Fibroblast of peridontal ligament (primary cell): ENCODE measurements around the gene WNK2.
"Not testable (repeated sequence)": the region's sequence is repeated elsewhere in the genome, so short reads cannot be mapped to it uniquely, and the experiment has no call there.

Experiments
- DNase-seq: peaks from one replicate; pipeline ENCODE4 v3.0.0-alpha.2; 2010; ENCODE audit errors: extremely low read depth

WNK2 gene

DNA sequence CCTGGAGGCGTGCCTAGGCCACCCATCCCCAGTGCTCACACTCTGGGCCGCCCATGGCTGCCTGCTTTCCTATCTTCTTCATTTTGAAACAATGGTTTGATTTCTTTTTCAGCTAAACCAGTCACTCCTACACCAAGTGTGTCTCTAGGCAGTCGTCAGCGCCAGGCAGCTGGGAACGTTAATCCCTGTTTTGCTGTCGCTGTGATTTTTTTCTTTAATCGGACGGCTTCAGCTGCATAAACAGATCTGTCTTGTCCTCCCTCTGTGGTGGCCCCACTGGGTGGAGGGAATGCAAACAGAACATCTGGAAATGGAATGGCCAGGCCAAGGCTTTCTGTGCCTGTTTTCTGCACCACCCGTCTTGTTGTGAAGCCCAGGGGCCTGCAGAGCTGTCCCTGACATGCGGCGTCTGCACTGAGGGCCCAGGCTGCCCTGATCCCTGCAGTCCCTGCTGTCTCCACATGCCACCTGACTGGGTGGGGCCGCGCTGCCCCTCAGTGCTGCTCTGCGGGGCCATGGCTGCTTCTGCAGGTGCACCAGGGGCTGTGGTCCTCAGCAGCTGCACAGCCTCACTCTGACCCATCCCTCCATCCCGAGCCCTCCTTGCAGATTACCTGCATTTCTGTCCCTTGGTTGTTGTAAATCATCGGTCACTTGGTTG, 51.5 kb downstream of the WNK2 start:
- no peak for DNase-seq

DNA sequence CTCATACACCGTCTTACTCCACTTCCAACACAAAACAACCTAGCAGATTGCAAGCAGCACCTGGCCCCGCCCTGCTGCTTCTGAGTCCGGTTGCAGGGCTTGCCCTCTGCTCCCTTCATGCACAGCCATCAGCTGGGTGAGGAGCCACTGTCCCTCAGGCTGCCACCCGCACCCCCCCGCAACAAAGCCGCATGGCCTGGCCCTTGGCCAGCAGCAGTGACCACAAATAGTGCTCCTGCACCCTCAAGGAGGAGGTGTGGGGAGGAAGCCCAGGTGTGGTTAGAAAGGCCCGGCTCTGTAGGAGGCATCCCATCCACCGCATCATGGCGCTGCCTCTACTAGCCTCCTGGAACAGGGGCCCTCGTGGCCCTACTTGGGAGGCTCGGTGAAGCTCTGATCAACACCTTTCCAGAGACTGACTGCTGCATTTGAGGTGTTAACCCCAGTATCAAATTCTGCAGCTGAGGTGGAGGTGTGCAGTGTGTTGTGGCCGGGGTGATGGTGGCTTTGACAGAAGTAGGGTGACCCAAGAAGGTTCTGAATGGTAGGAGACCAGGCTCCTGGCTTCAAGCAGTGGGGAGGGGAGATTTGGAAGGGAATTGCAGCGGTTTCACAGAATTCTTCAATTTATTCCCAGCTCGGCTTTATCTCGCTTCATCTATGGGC, 52.7 kb downstream of the WNK2 start:
- DNase-seq, result no peak

- no peak for DNase-seq
Measured at GRCh38 chr9:93237540-93237939, 53.6 kb downstream of the WNK2 start.

DNA sequence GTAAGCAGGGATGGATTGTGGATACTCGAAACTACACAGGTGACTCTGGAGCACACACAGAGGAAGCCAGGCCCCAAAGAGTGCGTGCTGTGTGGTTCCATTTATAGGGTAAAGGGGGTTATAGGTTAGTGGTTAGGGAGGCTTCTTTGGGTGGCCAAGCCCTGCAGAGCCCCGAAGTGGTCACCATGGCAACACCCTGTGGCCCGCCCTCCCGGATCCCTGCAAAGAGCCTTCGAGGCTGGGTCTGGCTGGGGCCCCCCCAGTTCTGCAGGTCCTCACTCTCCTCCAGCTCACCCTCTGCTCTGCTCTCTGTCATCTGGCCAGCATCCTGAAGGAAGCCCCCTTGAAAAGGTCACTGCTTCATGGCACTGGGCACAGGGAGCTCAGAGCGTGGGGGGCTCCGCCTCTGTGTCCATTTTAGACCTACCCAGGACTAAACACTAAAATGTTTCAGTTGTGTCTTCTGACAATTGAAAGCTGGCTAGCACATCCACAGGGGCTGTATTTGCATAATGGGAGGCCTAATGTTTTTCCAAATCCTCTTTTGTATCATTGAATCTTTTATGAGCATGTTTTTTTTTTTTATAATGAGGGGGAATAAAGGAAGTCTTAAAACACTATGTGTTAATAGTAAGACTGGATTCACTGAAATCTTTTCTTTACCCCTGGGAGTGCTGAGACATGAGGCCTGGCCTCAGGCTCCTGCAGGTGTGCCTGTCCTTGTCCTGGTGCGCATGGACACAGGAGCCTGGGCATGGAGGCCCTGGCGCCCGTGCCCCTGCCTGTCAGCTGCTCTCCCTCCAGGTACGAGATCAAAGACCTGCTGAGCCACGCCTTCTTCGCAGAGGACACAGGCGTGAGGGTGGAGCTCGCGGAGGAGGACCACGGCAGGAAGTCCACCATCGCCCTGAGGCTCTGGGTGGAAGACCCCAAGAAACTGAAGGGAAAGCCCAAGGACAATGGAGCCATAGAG, 55.3 kb downstream of the WNK2 start:
- no peak for DNase-seq

- no peak for DNase-seq
Measured at GRCh38 chr9:93240891-93241334, 57.0 kb downstream of the WNK2 start.

- no peak for DNase-seq
Measured at GRCh38 chr9:93243112-93243511, 59.2 kb downstream of the WNK2 start.

DNA sequence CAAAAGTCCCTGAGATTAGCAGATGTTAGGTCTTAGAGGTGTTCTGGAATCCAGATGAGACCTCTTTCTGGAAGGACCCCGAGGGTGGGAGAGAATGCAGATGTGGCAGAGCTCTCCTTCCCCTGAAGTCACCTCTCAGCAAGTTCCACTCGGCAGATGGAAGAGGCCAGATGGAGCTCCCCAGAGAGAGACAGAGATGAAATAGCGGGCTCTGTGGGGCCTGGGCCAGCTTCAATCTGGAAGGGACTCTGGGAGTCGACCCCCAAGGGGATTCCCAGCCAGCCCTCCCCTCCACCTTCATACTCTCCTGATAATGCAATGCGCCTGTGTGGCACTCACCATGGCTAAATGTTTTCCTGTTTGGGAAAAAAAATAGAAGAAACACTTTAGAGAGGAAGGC, 60.2 kb downstream of the WNK2 start:
- no peak for DNase-seq

DNA sequence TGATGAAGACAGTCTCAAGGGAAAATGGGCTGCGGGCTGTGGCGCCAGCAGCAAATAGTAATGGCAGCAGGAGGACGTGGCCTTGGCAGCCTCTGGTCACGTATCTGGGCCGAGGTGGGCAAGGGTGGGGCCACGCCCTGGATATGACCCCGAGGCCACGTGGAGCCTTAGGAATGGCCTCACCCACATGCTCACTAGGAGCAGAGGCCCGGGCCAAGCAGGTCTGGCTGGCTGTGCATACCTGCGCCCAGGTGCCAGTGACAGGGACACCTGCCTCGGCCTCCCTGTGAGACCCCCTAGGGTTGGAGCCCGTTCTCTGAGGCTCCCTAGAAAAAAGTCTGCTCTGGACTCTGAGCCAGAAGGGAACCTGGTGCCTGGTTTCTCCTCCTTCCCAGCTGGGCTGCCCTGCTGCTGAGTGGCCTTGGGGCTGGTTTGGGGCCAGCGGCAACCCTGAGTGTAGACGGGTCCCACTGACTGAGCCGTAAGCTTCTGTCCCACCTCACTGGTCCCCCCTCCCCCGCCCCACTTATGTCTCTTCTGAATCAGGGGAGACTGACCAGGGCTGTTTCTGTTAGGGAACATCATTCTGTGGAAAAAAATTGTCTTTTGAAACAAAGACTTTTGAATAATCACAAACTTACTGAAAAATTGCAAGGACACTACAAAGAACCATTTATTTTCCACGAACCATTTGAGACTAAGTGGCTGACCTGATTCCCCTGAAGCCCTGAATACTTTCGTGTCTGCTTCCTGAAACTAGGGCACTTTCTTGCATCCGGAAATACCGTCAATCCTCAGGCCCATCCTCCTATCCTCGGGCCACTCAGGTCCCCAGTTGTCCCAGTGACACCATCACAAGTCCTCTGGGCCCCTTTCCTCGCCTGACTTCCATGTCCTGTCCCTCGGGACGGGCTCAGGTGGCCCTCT, 60.8 kb downstream of the WNK2 start:
- no peak for DNase-seq

GRCh38 chr9:93245437-93245970, 61.6 kb downstream of the WNK2 start:
- DNase-seq, result no peak

DNA sequence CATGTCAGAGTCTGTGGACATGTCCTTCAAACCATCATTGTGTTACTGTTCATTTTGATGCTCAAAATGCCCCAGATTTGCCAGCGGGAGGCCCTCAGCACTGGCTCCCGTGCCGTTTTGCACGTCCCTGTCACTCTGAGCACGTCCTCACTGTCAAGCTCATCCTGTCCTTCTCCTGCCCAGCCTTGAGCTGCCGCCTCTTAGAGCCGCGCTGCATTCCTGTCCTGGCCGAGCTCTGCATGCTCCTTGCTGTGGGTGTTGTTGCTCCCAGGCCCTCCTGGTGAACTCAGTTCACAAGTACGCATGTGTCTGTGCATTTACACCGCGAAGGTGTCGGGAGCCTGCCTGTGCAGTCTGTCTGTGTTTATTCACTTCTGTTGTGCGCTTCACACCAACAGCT, 62.2 kb downstream of the WNK2 start:
- no peak for DNase-seq

GRCh38 chr9:93246526-93246925, 62.6 kb downstream of the WNK2 start:
- no peak for DNase-seq

GRCh38 chr9:93247099-93247865, 63.3 kb downstream of the WNK2 start:
- no peak for DNase-seq

GRCh38 chr9:93247892-93248291, 64.0 kb downstream of the WNK2 start:
- no peak for DNase-seq

GRCh38 chr9:93248386-93249040, 64.6 kb downstream of the WNK2 start:
- no peak for DNase-seq

DNA sequence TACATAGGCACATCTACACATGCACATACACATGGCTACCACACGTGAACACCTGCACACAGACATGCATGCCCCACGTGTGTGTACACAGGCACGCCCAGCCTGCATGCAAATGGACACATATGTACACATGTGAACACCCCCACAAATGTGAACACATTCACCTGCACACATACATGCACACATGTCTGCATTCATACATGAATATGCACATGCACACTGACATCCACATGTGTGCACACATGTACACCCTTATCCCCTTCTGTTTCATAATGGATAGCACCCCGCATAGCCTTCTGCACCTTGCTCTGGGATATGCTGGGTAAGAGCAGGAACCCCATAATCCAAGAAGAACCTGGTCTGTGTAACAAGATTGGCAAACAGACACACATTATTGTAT, 66.2 kb downstream of the WNK2 start:
- no peak for DNase-seq

GRCh38 chr9:93251309-93251708, 67.4 kb downstream of the WNK2 start:
- DNase-seq, result not testable (repeated sequence)

- no peak for DNase-seq
Measured at GRCh38 chr9:93252116-93252780, 68.3 kb downstream of the WNK2 start.

GRCh38 chr9:93252781-93253530, 69.0 kb downstream of the WNK2 start:
- DNase-seq, result no peak

- no peak for DNase-seq
Measured at GRCh38 chr9:93253633-93254032, 69.7 kb downstream of the WNK2 start.
